Measurements from ENCODE around the gene GOSR2. TPM values are rescaled to one million over a fixed set of nuclear protein-coding genes. Genes with fewer than 3 reads are reported as not detected.

The GOSR2 gene
- 44.4 and 49.4 TPM in 2 replicates for total RNA-seq (2014; rRNA removed; shearing (Covaris generic))
- polyA plus RNA-seq (2015; cell fraction: cytosol; rRNA removed) = 47.6 and 53.6 TPM in 2 replicates
- 49.0 and 59.4 TPM in 2 replicates for polyA plus RNA-seq (2015; cell fraction: nucleus; rRNA removed)

- DNase-seq (ENCODE audit: low read depth) = peak; percentile 87
These were observed at the start of gene GOSR2 for GRCh38 chr17:46922804-46923635. Gene GOSR2 (plus strand): TSS chr17:46923160. CDS start chr17:46923193, 33 bp downstream.

GRCh38 chr17:46873941-46874645 lies 48.9 kb upstream of the GOSR2 start:
- DNase-seq (ENCODE audit: low read depth) = no peak

- no peak for DNase-seq (ENCODE audit: low read depth)
These were observed 48.1 kb upstream of the GOSR2 start for GRCh38 chr17:46874906-46875305.

- DNase-seq (ENCODE audit: low read depth) = no peak
These were observed 47.1 kb upstream of the GOSR2 start for GRCh38 chr17:46875849-46876352.

- DNase-seq (ENCODE audit: low read depth) = no peak
These were observed 46.5 kb upstream of the GOSR2 start for GRCh38 chr17:46876353-46876887.

GRCh38 chr17:46876926-46877325 lies 46.0 kb upstream of the GOSR2 start:
- no peak for DNase-seq (ENCODE audit: low read depth)

GRCh38 chr17:46877466-46877865 lies 45.5 kb upstream of the GOSR2 start:
- DNase-seq (ENCODE audit: low read depth) = no peak

- DNase-seq (ENCODE audit: low read depth) = no peak
These were observed 44.9 kb upstream of the GOSR2 start for GRCh38 chr17:46878055-46878454.

GRCh38 chr17:46879101-46879500 lies 43.9 kb upstream of the GOSR2 start:
- DNase-seq (ENCODE audit: low read depth) = no peak

- no peak for DNase-seq (ENCODE audit: low read depth)
These were observed 41.9 kb upstream of the GOSR2 start for GRCh38 chr17:46881015-46881414.

GRCh38 chr17:46882666-46883065 lies 40.3 kb upstream of the GOSR2 start:
- no peak for DNase-seq (ENCODE audit: low read depth)

GRCh38 chr17:46883871-46884520 lies 39.0 kb upstream of the GOSR2 start:
- no peak for DNase-seq (ENCODE audit: low read depth)

GRCh38 chr17:46884552-46884951 lies 38.4 kb upstream of the GOSR2 start:
- no peak for DNase-seq (ENCODE audit: low read depth)

GRCh38 chr17:46885415-46886309 lies 37.3 kb upstream of the GOSR2 start:
- DNase-seq (ENCODE audit: low read depth) = no peak

- DNase-seq (ENCODE audit: low read depth) = no peak
These were observed 36.7 kb upstream of the GOSR2 start for GRCh38 chr17:46886310-46886663.

GRCh38 chr17:46887717-46888116 lies 35.2 kb upstream of the GOSR2 start:
- no peak for DNase-seq (ENCODE audit: low read depth)

- no peak for DNase-seq (ENCODE audit: low read depth)
These were observed 34.2 kb upstream of the GOSR2 start for GRCh38 chr17:46888727-46889126.

- DNase-seq (ENCODE audit: low read depth) = no peak
These were observed 33.4 kb upstream of the GOSR2 start for GRCh38 chr17:46889519-46889918.

GRCh38 chr17:46889992-46890564 lies 32.9 kb upstream of the GOSR2 start:
- DNase-seq (ENCODE audit: low read depth) = no peak

- no peak for DNase-seq (ENCODE audit: low read depth)
These were observed 32.3 kb upstream of the GOSR2 start for GRCh38 chr17:46890638-46891037.
